Neural cell (in vitro differentiated cells): Measurements from ENCODE around the gene TFPI. TPM values are rescaled to one million over a fixed set of nuclear protein-coding genes. Genes with fewer than 3 reads are reported as not detected.

Source experiments
- H2AFZ ChIP-seq: fragments of 200-600, 300-800 bp; sonication (generic), shearing (Covaris generic); 2 replicates; pipeline ENCODE4 v1.6.0; 2014; ENCODE audit warnings: low read depth, mild to moderate bottlenecking, antibody characterized with exemption, low read length, moderate library complexity
- H3F3A ChIP-seq: fragments of 200-600 bp; shearing (Covaris generic); 2 replicates; pipeline ENCODE4 v1.6.1; 2016; ENCODE audit warnings: mild to moderate bottlenecking, moderate library complexity, mixed read lengths, antibody characterized with exemption, low read length; ENCODE audit not compliant: insufficient read depth, poor library complexity, severe bottlenecking
- H3K27ac ChIP-seq: fragments of 200-600, 300-800 bp; sonication (generic), shearing (Covaris generic); 2 replicates; pipeline ENCODE4 v1.5.1; 2014; ENCODE audit warnings: mild to moderate bottlenecking, low read length, moderate library complexity
- H3K27me3 ChIP-seq: fragments of 300-800, 200-600 bp; sonication (generic), shearing (Covaris generic); 2 replicates; pipeline ENCODE4 v1.6.0; 2014; ENCODE audit warnings: mild to moderate bottlenecking, low read depth, low read length, moderate library complexity; ENCODE audit not compliant: insufficient read depth
- H3K36me3 ChIP-seq: fragments of 300-800, 200-600 bp; sonication (generic), shearing (Covaris generic); 2 replicates; pipeline ENCODE4 v1.5.1; 2014; ENCODE audit warnings: mild to moderate bottlenecking, antibody characterized with exemption, low read length, moderate library complexity; ENCODE audit not compliant: insufficient read depth
- H3K4me2 ChIP-seq: fragments of 300-800, 200-600 bp; sonication (generic), shearing (Covaris generic); 2 replicates; pipeline ENCODE4 v1.6.0; 2014; ENCODE audit warnings: mild to moderate bottlenecking, low read length
- H3K4me3 ChIP-seq: fragments of 300-800, 200-600 bp; sonication (generic), shearing (Covaris generic); 2 replicates; pipeline ENCODE4 v1.5.1; 2014; ENCODE audit warnings: mild to moderate bottlenecking, low read length, moderate library complexity
- H3K79me2 ChIP-seq: fragments of 200-600 bp; shearing (Covaris generic); replicated peaks from 2 replicates; pipeline ENCODE4 v1.6.0; 2014; ENCODE audit warnings: mild to moderate bottlenecking, low read length, moderate library complexity; ENCODE audit not compliant: insufficient read depth
- H3K9ac ChIP-seq: fragments of 300-800, 200-600 bp; sonication (generic), shearing (Covaris generic); 2 replicates; pipeline ENCODE4 v1.6.1; 2016; ENCODE audit warnings: mild to moderate bottlenecking, low read length, mixed read lengths
- H3K9me2 ChIP-seq: fragments of 200-600 bp; shearing (Covaris generic); 2 replicates; pipeline ENCODE4 v1.6.1; 2016; ENCODE audit warnings: mild to moderate bottlenecking, low read length, mixed read lengths; ENCODE audit not compliant: insufficient read depth
- H3K9me3 ChIP-seq: fragments of 200-600, 300-800 bp; sonication (generic), shearing (Covaris generic); 2 replicates; pipeline ENCODE4 v1.6.1; 2016; ENCODE audit warnings: mild to moderate bottlenecking, mixed run types, low read length, moderate library complexity, mixed read lengths
- H4K20me1 ChIP-seq: fragments of 200-600 bp; shearing (Covaris generic); 2 replicates; pipeline ENCODE4 v1.6.1; 2016; ENCODE audit warnings: mild to moderate bottlenecking, mixed run types; ENCODE audit not compliant: insufficient read depth
- EP300 ChIP-seq: fragments of 450-650 bp; conservative IDR thresholded peaks from 2 replicates; pipeline ENCODE4 v1.6.1; 2014; ENCODE audit warnings: antibody characterized with exemption, mild to moderate bottlenecking, moderate library complexity; ENCODE audit not compliant: poor library complexity, severe bottlenecking
- EZH2 ChIP-seq: fragments of 200-600, 300-800 bp; shearing (Covaris generic), sonication (generic); IDR thresholded peaks from 2 replicates; pipeline ENCODE4 v1.6.1; 2014; ENCODE audit warnings: antibody characterized with exemption, low read length, borderline replicate concordance, mild to moderate bottlenecking; ENCODE audit not compliant: insufficient read depth, poor library complexity, severe bottlenecking
- MXI1 ChIP-seq: fragments of 450-650 bp; conservative IDR thresholded peaks from 2 replicates; pipeline ENCODE4 v1.6.1; 2014; ENCODE audit warnings: antibody characterized with exemption, mild to moderate bottlenecking; ENCODE audit not compliant: poor library complexity, severe bottlenecking
- POLR2AphosphoS5 ChIP-seq: IDR thresholded peaks from 2 replicates; pipeline ENCODE4 v1.6.1; 2012
- RAD21 ChIP-seq: fragments of 450-650 bp; conservative IDR thresholded peaks from 2 replicates; pipeline ENCODE4 v1.6.1; 2014; ENCODE audit warnings: antibody characterized with exemption, mild to moderate bottlenecking, moderate library complexity
- SMC3 ChIP-seq: fragments of 450-650 bp; conservative IDR thresholded peaks from 2 replicates; pipeline ENCODE4 v1.6.1; 2014; ENCODE audit warnings: antibody characterized with exemption, mild to moderate bottlenecking, moderate library complexity; ENCODE audit not compliant: poor library complexity
- TAF1 ChIP-seq: IDR thresholded peaks from 2 replicates; pipeline ENCODE4 v1.6.1; 2012; ENCODE audit warnings: low read depth
- polyA plus RNA-seq: library from polyadenylated mRNA; depleted of rRNA; stranded (reverse); fragments of >200 nt; gene quantifications from 2 replicates; pipeline ENCODE4 v1.2.3, GENCODE V29; 2014
- TF ChIP-seq, protein P1 (sequence below): IDR thresholded peaks from 2 replicates; pipeline ENCODE4 v1.6.1; 2012; ENCODE audit warnings: borderline replicate concordance
- TF ChIP-seq, protein P2 (sequence below): fragments of 450-650 bp; IDR thresholded peaks from 2 replicates; pipeline ENCODE4 v1.5.1; 2014; ENCODE audit warnings: antibody characterized with exemption, mild to moderate bottlenecking, moderate library complexity; ENCODE audit not compliant: poor library complexity, severe bottlenecking

The TFPI gene
- polyA plus RNA-seq, 1 donor from 2014 or later = 0.51 TPM

DNA sequence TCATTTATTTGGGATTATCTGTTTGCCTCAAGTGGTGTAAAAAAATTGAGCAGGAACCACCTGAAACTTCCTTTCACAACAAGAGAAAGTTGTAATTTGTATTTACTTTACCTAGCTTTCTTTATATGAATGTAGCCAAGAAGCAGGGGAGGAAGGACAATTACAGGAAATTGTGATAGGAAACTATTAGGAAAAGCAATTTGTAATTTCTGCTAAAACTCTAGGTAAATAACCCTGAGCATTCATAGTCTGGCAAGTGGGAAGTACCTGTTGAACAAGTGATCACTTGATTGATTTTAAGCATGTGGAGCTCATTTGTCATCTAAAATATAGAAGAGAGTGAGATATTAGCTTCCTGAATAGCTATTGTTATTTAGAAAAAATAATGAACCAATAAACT is 5.0 kb downstream of the TFPI start:
- no peak for TF ChIP-seq POLR2AphosphoS5
- TF ChIP-seq, protein P1, sequence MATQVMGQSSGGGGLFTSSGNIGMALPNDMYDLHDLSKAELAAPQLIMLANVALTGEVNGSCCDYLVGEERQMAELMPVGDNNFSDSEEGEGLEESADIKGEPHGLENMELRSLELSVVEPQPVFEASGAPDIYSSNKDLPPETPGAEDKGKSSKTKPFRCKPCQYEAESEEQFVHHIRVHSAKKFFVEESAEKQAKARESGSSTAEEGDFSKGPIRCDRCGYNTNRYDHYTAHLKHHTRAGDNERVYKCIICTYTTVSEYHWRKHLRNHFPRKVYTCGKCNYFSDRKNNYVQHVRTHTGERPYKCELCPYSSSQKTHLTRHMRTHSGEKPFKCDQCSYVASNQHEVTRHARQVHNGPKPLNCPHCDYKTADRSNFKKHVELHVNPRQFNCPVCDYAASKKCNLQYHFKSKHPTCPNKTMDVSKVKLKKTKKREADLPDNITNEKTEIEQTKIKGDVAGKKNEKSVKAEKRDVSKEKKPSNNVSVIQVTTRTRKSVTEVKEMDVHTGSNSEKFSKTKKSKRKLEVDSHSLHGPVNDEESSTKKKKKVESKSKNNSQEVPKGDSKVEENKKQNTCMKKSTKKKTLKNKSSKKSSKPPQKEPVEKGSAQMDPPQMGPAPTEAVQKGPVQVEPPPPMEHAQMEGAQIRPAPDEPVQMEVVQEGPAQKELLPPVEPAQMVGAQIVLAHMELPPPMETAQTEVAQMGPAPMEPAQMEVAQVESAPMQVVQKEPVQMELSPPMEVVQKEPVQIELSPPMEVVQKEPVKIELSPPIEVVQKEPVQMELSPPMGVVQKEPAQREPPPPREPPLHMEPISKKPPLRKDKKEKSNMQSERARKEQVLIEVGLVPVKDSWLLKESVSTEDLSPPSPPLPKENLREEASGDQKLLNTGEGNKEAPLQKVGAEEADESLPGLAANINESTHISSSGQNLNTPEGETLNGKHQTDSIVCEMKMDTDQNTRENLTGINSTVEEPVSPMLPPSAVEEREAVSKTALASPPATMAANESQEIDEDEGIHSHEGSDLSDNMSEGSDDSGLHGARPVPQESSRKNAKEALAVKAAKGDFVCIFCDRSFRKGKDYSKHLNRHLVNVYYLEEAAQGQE = no peak
- no peaks in the 10 kb centered on the region for H3K9me3 ChIP-seq
- H3K36me3 ChIP-seq = no peaks in the 10 kb centered on the region
- H3K4me2 ChIP-seq = no peak overlapping the region
- no peak overlapping the region for H3K27ac ChIP-seq
- H3K9ac ChIP-seq = no peak overlapping the region
- H3K79me2 ChIP-seq = no peaks in the 10 kb centered on the region
- H4K20me1 ChIP-seq = no peaks in the 10 kb centered on the region
- no peak overlapping the region for H3K4me3 ChIP-seq
- H3K9me2 ChIP-seq = no peaks in the 10 kb centered on the region
- no peaks in the 10 kb centered on the region for H3K27me3 ChIP-seq
- no peak overlapping the region for H2AFZ ChIP-seq
- no peaks in the 10 kb centered on the region for H3F3A ChIP-seq

GRCh38 chr2:187548656-187549055 is 5.6 kb downstream of the TFPI start:
- Histone ChIP-seq H3K4me2 (no peak overlapping the region), H3K9ac (no peak overlapping the region), H3K4me3 (no peak overlapping the region), H2AFZ (no peak overlapping the region), H3F3A (no peaks in the 10 kb centered on the region), H3K9me2 (no peaks in the 10 kb centered on the region), H3K9me3 (no peaks in the 10 kb centered on the region), H3K36me3 (no peaks in the 10 kb centered on the region), H3K27ac (no peak overlapping the region), H3K79me2 (no peaks in the 10 kb centered on the region), H3K27me3 (no peaks in the 10 kb centered on the region), H4K20me1 (no peaks in the 10 kb centered on the region)
- no peak for TF ChIP-seq POLR2AphosphoS5
- TF ChIP-seq SMC3 = no peak
- TF ChIP-seq, protein P2, sequence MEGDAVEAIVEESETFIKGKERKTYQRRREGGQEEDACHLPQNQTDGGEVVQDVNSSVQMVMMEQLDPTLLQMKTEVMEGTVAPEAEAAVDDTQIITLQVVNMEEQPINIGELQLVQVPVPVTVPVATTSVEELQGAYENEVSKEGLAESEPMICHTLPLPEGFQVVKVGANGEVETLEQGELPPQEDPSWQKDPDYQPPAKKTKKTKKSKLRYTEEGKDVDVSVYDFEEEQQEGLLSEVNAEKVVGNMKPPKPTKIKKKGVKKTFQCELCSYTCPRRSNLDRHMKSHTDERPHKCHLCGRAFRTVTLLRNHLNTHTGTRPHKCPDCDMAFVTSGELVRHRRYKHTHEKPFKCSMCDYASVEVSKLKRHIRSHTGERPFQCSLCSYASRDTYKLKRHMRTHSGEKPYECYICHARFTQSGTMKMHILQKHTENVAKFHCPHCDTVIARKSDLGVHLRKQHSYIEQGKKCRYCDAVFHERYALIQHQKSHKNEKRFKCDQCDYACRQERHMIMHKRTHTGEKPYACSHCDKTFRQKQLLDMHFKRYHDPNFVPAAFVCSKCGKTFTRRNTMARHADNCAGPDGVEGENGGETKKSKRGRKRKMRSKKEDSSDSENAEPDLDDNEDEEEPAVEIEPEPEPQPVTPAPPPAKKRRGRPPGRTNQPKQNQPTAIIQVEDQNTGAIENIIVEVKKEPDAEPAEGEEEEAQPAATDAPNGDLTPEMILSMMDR = no peak
- TF ChIP-seq MXI1 = no peak
- no peak for TF ChIP-seq RAD21
- no peak for TF ChIP-seq TAF1
- TF ChIP-seq, protein P1 = no peak
- TF ChIP-seq EP300 = no peak
- TF ChIP-seq EZH2 = no peak
